ENCODE results near the gene WDR18. TPM values are rescaled to one million over a fixed set of nuclear protein-coding genes. Genes with fewer than 3 reads are reported as not detected.

Gene WDR18
- total RNA-seq, 1 experiment from 2014 or later = 124 TPM

DNA sequence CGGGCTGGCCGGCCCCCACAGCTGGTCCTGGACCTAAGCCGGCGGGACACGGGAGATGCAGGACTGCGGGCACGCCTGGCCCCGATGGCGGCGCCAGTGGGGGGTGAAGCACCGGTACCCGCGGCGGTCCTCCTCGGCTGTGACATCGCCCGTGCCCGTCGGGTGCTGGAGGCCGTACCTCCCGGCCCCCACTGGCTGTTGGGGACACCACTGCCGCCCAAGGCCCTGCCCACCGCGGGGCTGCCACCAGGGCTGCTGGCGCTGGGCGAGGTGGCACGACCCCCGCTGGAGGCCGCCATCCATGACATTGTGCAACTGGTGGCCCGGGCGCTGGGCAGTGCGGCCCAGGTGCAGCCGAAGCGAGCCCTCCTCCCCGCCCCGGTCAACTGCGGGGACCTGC, 19.1 kb downstream of the WDR18 start:
- no peak for ATAC-seq
- POLR2A ChIA-PET = no interaction called here

DNA sequence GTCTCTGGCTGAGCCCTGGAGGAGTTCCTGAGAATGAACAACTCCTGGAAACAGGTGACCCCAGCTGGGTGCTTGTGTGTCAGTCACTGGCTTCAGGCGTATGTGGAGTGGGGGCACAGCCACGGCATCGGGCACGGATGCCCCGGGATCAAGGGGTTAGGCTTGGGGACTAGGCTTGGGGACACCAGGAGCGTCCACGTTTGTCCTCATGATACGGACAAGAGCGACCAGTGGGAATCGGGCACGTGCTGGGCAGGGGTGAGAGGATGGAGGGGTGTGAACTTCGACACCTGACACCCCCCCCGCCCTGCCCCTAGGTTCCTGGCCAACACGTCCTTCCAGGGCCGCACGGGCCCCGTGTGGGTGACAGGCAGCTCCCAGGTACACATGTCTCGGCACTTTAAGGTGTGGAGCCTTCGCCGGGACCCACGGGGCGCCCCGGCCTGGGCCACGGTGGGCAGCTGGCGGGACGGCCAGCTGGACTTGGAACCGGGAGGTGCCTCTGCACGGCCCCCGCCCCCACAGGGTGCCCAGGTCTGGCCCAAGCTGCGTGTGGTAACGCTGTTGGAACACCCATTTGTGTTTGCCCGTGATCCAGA, 20.2 kb downstream of the WDR18 start:
- CTCF ChIA-PET = no interaction called here

More for the DNA sequence above, 19.1 kb downstream of the WDR18 start:
- Histone ChIP-seq H3K9ac (ENCODE audit: low read length) (no peak overlapping the region), H3K4me3 (replicated peaks in 1 of 2; ENCODE audit: low read depth in 1 of 2, low read length in 2 of 2) (no peak overlapping the region), H3K27ac (ENCODE audit: low read depth, low read length) (no peak overlapping the region), H2AFZ (ENCODE audit: low read depth, low read length, poor library complexity, severe bottlenecking) (no peak overlapping the region), H3K27me3 (ENCODE audit: insufficient read depth, low read length) (no peaks in the 10 kb centered on the region), H3K4me1 (ENCODE audit: control insufficient read depth in 1 of 2, insufficient read depth in 2 of 2, low read length in 2 of 2) (peaks cover 3 to 10% of the 10 kb centered on the region in 2 experiments; a peak in 2 of 4 replicates), H3K9me2 (ENCODE audit: insufficient read depth) (no peaks in the 10 kb centered on the region), H3K9me3 (ENCODE audit: control insufficient read depth in 1 of 2, insufficient read depth in 1 of 2, low read depth in 1 of 2, low read length in 2 of 2) (no peaks in the 10 kb centered on the region), H4K20me1 (ENCODE audit: insufficient read depth) (no peaks in the 10 kb centered on the region), H3K4me2 (ENCODE audit: low read length) (no peak overlapping the region), H3K79me2 (ENCODE audit: insufficient read depth, low read length) (no peaks in the 10 kb centered on the region), H3K36me3 (ENCODE audit: control insufficient read depth in 1 of 2, insufficient read depth in 2 of 2, low read length in 2 of 2) (no peaks in the 10 kb centered on the region)
- DNase-seq (ENCODE audit: low read depth, low spot score) = no peak
- no TSS peak for BruUV-seq (replicated peaks)
- ChIA-PET CTCF (no interaction called here), RAD21 (ENCODE audit: low non-redundant PET in 1 of 2, low total read pairs in 2 of 2, uncharacterized antibody in 2 of 2, unreplicated experiment in 2 of 2) (no interaction called here)
- no peak for TF ChIP-seq RAD21 (IDR thresholded peaks at IDR 0.05; ENCODE audit: low read depth)
- TF ChIP-seq CBX3 (IDR thresholded peaks at IDR 0.05; ENCODE audit: low read depth) = no peak
- TF ChIP-seq ZFX (IDR thresholded peaks at IDR 0.05) = no peak
- no peak for TF ChIP-seq EZH2phosphoT487 (IDR thresholded peaks at IDR 0.05; ENCODE audit: borderline replicate concordance)
- TF ChIP-seq, protein P1, sequence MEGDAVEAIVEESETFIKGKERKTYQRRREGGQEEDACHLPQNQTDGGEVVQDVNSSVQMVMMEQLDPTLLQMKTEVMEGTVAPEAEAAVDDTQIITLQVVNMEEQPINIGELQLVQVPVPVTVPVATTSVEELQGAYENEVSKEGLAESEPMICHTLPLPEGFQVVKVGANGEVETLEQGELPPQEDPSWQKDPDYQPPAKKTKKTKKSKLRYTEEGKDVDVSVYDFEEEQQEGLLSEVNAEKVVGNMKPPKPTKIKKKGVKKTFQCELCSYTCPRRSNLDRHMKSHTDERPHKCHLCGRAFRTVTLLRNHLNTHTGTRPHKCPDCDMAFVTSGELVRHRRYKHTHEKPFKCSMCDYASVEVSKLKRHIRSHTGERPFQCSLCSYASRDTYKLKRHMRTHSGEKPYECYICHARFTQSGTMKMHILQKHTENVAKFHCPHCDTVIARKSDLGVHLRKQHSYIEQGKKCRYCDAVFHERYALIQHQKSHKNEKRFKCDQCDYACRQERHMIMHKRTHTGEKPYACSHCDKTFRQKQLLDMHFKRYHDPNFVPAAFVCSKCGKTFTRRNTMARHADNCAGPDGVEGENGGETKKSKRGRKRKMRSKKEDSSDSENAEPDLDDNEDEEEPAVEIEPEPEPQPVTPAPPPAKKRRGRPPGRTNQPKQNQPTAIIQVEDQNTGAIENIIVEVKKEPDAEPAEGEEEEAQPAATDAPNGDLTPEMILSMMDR (IDR thresholded peaks at IDR 0.05 in 2 of 3, conservative IDR thresholded peaks at IDR 0.05 in 1 of 3; ENCODE audit: borderline replicate concordance in 1 of 3, insufficient read depth in 1 of 3, low read depth in 2 of 3, low read length in 2 of 3) = no peak
- no peak for TF ChIP-seq POLR2A (IDR thresholded peaks at IDR 0.05; ENCODE audit: borderline replicate concordance, extremely low read depth, insufficient read depth, insufficient read length)
- no peak for TF ChIP-seq JUND (IDR thresholded peaks at IDR 0.05)
- intact Hi-C loops (cut with micrococcal nuclease) = no loop called here

More for the DNA sequence above, 20.2 kb downstream of the WDR18 start:
- H3K4me2 ChIP-seq (ENCODE audit: low read length) = no peak overlapping the region
- DNase-seq (ENCODE audit: low read depth, low spot score) = no peak
- H3K9ac ChIP-seq (ENCODE audit: low read length) = no peak overlapping the region
- ChIA-PET RAD21 (ENCODE audit: low non-redundant PET in 1 of 2, low total read pairs in 2 of 2, uncharacterized antibody in 2 of 2, unreplicated experiment in 2 of 2) (no interaction called here), POLR2A (no interaction called here)
- no peak overlapping the region for H3K4me3 ChIP-seq (replicated peaks in 1 of 2; ENCODE audit: low read depth in 1 of 2, low read length in 2 of 2)
- peaks cover 3 to 10% of the 10 kb centered on the region in 2 experiments; a peak in 2 of 4 replicates for H3K4me1 ChIP-seq (ENCODE audit: control insufficient read depth in 1 of 2, insufficient read depth in 2 of 2, low read length in 2 of 2)
- H3K9me3 ChIP-seq (ENCODE audit: control insufficient read depth in 1 of 2, insufficient read depth in 1 of 2, low read depth in 1 of 2, low read length in 2 of 2) = no peaks in the 10 kb centered on the region
- no peaks in the 10 kb centered on the region for H3K9me2 ChIP-seq (ENCODE audit: insufficient read depth)
- H3K27ac ChIP-seq (ENCODE audit: low read depth, low read length) = no peak overlapping the region
- no TSS peak for BruUV-seq (replicated peaks)
- H2AFZ ChIP-seq (ENCODE audit: low read depth, low read length, poor library complexity, severe bottlenecking) = no peak overlapping the region
- H3K79me2 ChIP-seq (ENCODE audit: insufficient read depth, low read length) = no peaks in the 10 kb centered on the region
- no peak for ATAC-seq
- H3K27me3 ChIP-seq (ENCODE audit: insufficient read depth, low read length) = no peaks in the 10 kb centered on the region
- TF ChIP-seq SP1 (IDR thresholded peaks at IDR 0.05; ENCODE audit: low read depth) = no peak
- no peak for TF ChIP-seq RAD21 (IDR thresholded peaks at IDR 0.05; ENCODE audit: low read depth)
- TF ChIP-seq POLR2AphosphoS5 (IDR thresholded peaks at IDR 0.05; ENCODE audit: low read depth, low read length) = no peak
- no peak for TF ChIP-seq ELF1 (IDR thresholded peaks at IDR 0.05; ENCODE audit: borderline replicate concordance, low read depth)
- intact Hi-C loops (cut with micrococcal nuclease) = no loop called here
- no peaks in the 10 kb centered on the region for H3K36me3 ChIP-seq (ENCODE audit: control insufficient read depth in 1 of 2, insufficient read depth in 2 of 2, low read length in 2 of 2)
- H4K20me1 ChIP-seq (ENCODE audit: insufficient read depth) = no peaks in the 10 kb centered on the region

Measured in HCT116 (cell line).